Karpas-422 (cell line): ENCODE measurements around the gene PKIB. TPM values are rescaled to one million over a fixed set of nuclear protein-coding genes. Genes with fewer than 3 reads are reported as not detected.

Experiments used
- small RNA-seq: library from RNA; depleted of rRNA; stranded (forward); fragments of <200 nt; gene quantifications from one replicate; pipeline ENCODE3, GENCODE V24; 2014
- total RNA-seq: library from RNA; depleted of rRNA; stranded (reverse); fragments of >200 nt; shearing (Covaris generic); gene quantifications from 2 replicates; pipeline ENCODE4 v1.2.3, GENCODE V29; 2014; ENCODE audit warnings: low replicate concordance; rRNA removed

Gene PKIB
- total RNA-seq, 1 experiment from 2014 or later, result 1.7 TPM

Small RNAs within 50 kb of the gene (small RNA-seq; reads per million reads assigned to genes)
- gene RN7SL564P, result not detected

Other genes with a start within 250 kb of the PKIB start
- gene HSF2, start 210.8 kb upstream of the PKIB start, total RNA-seq, result 30.5 and 52.1 TPM in 2 replicates
- 43.7 and 70.1 TPM in 2 replicates for gene SERINC1, start 138.6 kb upstream of the PKIB start, total RNA-seq
- gene FABP7, start 169.3 kb downstream of the PKIB start, total RNA-seq, result not detected in 2 replicates
- gene SMPDL3A, start 178.9 kb downstream of the PKIB start, total RNA-seq, result not detected in 2 replicates